ENCODE results near the gene ACTR5.

DNA sequence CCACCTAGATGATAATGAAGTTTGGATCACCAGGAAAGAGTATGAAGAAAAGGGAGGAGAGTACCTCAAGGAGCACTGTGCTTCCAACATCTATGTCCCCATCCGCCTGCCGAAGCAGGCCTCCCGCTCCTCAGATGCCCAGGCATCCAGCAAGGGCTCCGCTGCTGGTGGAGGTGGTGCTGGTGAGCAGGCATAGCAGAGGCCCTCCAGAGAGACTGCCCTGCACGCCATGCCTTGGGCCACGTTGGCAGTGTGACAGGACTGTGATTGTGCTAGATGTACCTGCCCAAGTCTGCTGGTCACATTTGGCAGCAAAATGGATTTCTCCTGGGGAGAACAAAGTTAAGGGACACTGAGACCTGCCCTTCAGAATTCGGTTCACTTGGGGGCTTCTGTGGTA, 23.4 kb downstream of the ACTR5 start:
- TF ChIP-seq, protein P1, sequence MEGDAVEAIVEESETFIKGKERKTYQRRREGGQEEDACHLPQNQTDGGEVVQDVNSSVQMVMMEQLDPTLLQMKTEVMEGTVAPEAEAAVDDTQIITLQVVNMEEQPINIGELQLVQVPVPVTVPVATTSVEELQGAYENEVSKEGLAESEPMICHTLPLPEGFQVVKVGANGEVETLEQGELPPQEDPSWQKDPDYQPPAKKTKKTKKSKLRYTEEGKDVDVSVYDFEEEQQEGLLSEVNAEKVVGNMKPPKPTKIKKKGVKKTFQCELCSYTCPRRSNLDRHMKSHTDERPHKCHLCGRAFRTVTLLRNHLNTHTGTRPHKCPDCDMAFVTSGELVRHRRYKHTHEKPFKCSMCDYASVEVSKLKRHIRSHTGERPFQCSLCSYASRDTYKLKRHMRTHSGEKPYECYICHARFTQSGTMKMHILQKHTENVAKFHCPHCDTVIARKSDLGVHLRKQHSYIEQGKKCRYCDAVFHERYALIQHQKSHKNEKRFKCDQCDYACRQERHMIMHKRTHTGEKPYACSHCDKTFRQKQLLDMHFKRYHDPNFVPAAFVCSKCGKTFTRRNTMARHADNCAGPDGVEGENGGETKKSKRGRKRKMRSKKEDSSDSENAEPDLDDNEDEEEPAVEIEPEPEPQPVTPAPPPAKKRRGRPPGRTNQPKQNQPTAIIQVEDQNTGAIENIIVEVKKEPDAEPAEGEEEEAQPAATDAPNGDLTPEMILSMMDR (IDR thresholded peaks at IDR 0.05), result no peak
- TF ChIP-seq TAF1 (IDR thresholded peaks at IDR 0.05; ENCODE audit: borderline replicate concordance, low read depth, low read length) (no peak), RAD21 (IDR thresholded peaks at IDR 0.05; ENCODE audit: low read length) (no peak)
- TF ChIP-seq, protein P2, sequence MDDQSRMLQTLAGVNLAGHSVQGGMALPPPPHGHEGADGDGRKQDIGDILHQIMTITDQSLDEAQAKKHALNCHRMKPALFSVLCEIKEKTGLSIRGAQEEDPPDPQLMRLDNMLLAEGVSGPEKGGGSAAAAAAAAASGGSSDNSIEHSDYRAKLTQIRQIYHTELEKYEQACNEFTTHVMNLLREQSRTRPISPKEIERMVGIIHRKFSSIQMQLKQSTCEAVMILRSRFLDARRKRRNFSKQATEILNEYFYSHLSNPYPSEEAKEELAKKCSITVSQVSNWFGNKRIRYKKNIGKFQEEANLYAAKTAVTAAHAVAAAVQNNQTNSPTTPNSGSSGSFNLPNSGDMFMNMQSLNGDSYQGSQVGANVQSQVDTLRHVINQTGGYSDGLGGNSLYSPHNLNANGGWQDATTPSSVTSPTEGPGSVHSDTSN (IDR thresholded peaks at IDR 0.05), result no peak

All from SK-N-SH (cell line).